Upper lobe of right lung (tissue), 1 donor: Measurements from ENCODE around the gene EIF4H. TPM values are rescaled to one million over a fixed set of nuclear protein-coding genes. Genes with fewer than 3 reads are reported as not detected.

Source experiments
- ATAC-seq: fragments of 200-7000 bp; cut with Tn5 transposase; one replicate; pipeline ENCODE4 v1.9.1; 2020; ENCODE audit warnings: mild to moderate bottlenecking, moderate library complexity
- DNase-seq: peaks from one replicate; pipeline ENCODE4 v3.0.0-alpha.2; 2020
- H3K27ac ChIP-seq: fragments of 200-600 bp; one replicate; pipeline ENCODE4 v1.8.0; 2022
- H3K27me3 ChIP-seq: fragments of 200-600 bp; one replicate; pipeline ENCODE4 v1.8.0; 2022; ENCODE audit warnings: mild to moderate bottlenecking
- H3K36me3 ChIP-seq: fragments of 200-600 bp; one replicate; pipeline ENCODE4 v1.8.0; 2022
- H3K4me1 ChIP-seq: fragments of 200-600 bp; one replicate; pipeline ENCODE4 v1.8.0; 2022
- H3K4me3 ChIP-seq: fragments of 200-600 bp; one replicate; pipeline ENCODE4 v1.8.0; 2022; ENCODE audit warnings: mild to moderate bottlenecking
- H3K9me3 ChIP-seq: fragments of 200-600 bp; one replicate; pipeline ENCODE4 v1.8.0; 2022
- CTCF ChIP-seq: fragments of 200-600 bp; IDR thresholded peaks from one replicate; pipeline ENCODE4 v1.8.0; 2022; ENCODE audit warnings: antibody characterized with exemption
- intact Hi-C: fragments of 100-400 bp; cut with DNase I; formaldehyde crosslinking; loops from one replicate; pipeline ENCODE4 v1.11.0; 2022
- total RNA-seq: library from RNA; stranded (reverse); fragmentation: NEBNext Ultra II Directional; extraction: Animal tissue kit (Norgen Biotek cat#: 25700); gene quantifications from one replicate; pipeline ENCODE4 v1.2.1, GENCODE V29; 2021
- donor health status: DM: no; HTN: yes; CAD: no; lungs with severe emphysema.

Gene EIF4H
- total RNA-seq, 1 donor from 2014 or later = 218 TPM

DNA sequence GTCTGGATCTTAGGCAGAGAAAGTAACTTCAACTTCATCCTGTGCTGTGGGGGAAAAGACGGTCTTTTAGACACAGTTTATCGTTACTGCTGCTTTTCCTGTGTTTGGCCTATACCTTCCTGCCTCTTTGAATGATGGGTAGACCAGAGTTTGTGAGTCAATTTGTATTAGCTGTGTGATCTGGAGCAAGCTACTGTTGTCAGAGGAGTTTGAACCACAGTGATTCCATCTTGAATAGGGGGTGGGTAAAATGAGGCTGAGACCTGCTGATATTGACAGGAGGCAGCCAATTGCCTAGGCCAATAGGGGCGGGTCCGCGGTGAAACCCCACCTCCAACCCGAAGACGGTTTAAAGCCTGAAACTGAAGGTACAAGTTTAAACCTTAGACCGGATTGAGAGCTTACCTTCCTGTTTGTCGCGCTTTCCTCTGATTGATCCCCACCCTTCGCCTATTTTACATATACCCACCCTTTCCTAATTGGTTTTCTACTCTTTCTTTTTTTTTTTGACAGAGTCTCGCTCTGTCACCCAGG, 35.8 kb upstream of the EIF4H start:
- Histone ChIP-seq H3K27me3 (no peaks in the 10 kb centered on the region), H3K27ac (no peak overlapping the region), H3K36me3 (no peaks in the 10 kb centered on the region), H3K4me3 (no peak overlapping the region), H3K9me3 (no peaks in the 10 kb centered on the region), H3K4me1 (no peaks in the 10 kb centered on the region)
- DNase-seq = no peak
- intact Hi-C loops = no loop called here
- no peak for TF ChIP-seq CTCF
- no peak for ATAC-seq

DNA sequence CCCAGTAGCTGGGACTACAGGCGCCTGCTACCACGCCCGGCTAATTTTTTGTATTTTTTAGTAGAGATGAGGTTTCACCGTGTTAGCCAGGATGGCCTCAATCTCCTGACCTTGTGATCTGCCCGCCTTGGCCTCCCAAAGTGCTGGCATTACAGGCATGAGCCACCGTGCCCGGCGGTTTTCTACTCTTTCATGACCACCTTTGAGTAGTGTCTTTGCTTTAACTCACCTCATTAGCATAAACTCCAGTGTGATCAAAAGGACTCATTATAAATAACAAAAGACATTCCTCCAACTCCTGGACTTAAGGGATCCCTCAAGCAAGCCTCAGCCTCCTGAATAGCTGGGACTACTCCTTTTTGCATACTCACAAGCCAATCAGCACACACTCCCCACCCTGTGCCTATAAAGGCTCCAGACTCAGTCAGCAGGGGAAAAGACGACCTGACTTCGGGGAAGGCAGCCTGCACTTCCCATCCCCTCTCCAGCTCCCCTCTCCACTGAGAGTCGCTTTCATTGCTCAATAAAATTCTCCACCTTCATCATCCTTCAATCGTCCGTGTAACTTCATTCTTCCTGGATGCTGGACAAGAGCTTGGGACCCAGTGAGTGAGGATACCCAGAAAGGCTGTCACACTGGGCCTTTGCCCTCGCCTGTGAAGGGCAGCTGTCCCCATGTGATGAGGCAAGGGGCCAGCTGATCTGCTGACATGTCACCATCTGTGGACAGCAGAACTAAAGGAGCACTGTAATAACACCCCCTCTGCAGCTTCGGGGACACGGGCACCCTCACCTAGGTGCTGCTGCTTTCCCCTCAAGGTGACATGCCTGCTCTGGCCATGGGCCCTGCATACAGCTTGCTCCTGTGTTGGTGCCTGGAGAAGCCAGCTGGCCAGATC, 35.0 kb upstream of the EIF4H start:
- ATAC-seq (no peak), DNase-seq (no peak)
- no peak for TF ChIP-seq CTCF
- H3K27ac ChIP-seq = no peak overlapping the region
- no peaks in the 10 kb centered on the region for H3K36me3 ChIP-seq
- H3K9me3 ChIP-seq = no peaks in the 10 kb centered on the region
- H3K4me3 ChIP-seq = no peak overlapping the region
- no peaks in the 10 kb centered on the region for H3K27me3 ChIP-seq
- intact Hi-C loops = no loop called here
- no peaks in the 10 kb centered on the region for H3K4me1 ChIP-seq

GRCh38 chr7:74141705-74142104, 32.5 kb upstream of the EIF4H start:
- intact Hi-C loops = no loop called here
- no peaks in the 10 kb centered on the region for H3K4me1 ChIP-seq
- no peak overlapping the region for H3K4me3 ChIP-seq
- no peaks in the 10 kb centered on the region for H3K27me3 ChIP-seq
- ATAC-seq (no peak), DNase-seq (no peak)
- no peak for TF ChIP-seq CTCF
- no peak overlapping the region for H3K27ac ChIP-seq
- no peaks in the 10 kb centered on the region for H3K9me3 ChIP-seq
- no peaks in the 10 kb centered on the region for H3K36me3 ChIP-seq

DNA sequence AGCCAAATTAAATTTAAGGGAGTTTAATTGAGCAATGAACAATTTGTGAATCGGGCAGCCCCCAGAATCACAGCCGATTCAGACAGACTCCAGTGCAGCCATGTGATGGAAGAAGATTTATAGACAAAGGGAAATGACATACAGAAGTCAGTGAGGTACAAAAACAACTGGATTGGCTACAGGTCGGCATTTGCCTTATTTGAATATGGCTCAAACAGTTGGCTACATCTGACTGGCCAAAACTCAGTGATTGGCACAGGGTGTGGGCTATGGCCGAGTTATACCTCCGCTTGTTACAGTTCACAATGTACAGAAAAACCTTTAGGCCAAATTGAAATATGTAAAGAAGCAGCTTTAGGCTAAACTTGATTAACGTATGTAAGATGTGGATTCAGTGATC, 30.8 kb upstream of the EIF4H start:
- Histone ChIP-seq H3K4me1 (no peaks in the 10 kb centered on the region), H3K36me3 (no peaks in the 10 kb centered on the region), H3K4me3 (no peak overlapping the region), H3K27me3 (no peaks in the 10 kb centered on the region), H3K27ac (no peak overlapping the region), H3K9me3 (no peaks in the 10 kb centered on the region)
- ATAC-seq = no peak
- DNase-seq = no peak
- TF ChIP-seq CTCF = no peak
- intact Hi-C loops = no loop called here

DNA sequence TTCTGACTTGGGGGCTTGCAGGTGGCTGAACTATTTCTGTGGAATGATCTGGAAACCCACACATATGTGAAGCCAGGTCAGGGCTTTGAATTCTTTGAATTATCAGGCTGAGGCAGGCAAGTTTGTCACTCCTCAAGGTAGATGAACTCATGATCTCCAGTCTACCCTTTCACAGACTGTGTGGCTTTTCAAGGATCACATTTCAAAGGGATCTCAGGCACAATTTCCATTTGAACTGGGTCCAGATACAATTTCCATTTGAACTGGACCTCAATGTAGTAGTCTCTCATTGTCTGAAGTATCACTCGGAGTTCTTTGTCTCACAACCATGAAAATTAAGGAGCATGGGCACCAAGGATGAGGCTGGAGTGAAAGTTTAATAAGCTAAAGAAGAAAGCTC, 25.7 kb upstream of the EIF4H start:
- no peak for TF ChIP-seq CTCF
- H3K27ac ChIP-seq = no peak overlapping the region
- no peaks in the 10 kb centered on the region for H3K36me3 ChIP-seq
- H3K4me3 ChIP-seq = no peak overlapping the region
- intact Hi-C loops = no loop called here
- DNase-seq (no peak), ATAC-seq (no peak)
- H3K27me3 ChIP-seq = no peaks in the 10 kb centered on the region
- H3K9me3 ChIP-seq = no peaks in the 10 kb centered on the region
- no peaks in the 10 kb centered on the region for H3K4me1 ChIP-seq
